Left lung (tissue), 10 donors: ENCODE results near the gene GAS2L1. TPM values are rescaled to one million over a fixed set of nuclear protein-coding genes. Genes with fewer than 3 reads are reported as not detected.

Experiments
- ATAC-seq: fragments of 200-7000 bp; cut with Tn5 transposase; one replicate; pipeline ENCODE4 v1.9.1; 2020; ENCODE audit warnings: moderate library complexity
- DNase-seq, 4 donors: peaks; one replicate each; pipeline ENCODE4 v3.0.0-alpha.2; 2013 to 2020
- H3K27ac ChIP-seq, 2 donors: fragments of 200-600 bp; sonication (generic) in 1 of 2; one replicate each; pipeline versions ENCODE4 v1.5.0 to v1.8.0; 2020 to 2021
- H3K27me3 ChIP-seq, 2 donors: fragments of 200-600 bp; sonication (generic) in 1 of 2; one replicate each; pipeline versions ENCODE4 v1.5.0 to v1.8.0; 2020 to 2021
- H3K36me3 ChIP-seq, 2 donors: fragments of 200-600 bp; sonication (generic) in 1 of 2; one replicate each; pipeline versions ENCODE4 v1.5.0 to v1.8.0; 2020 to 2021
- H3K4me1 ChIP-seq, 2 donors: fragments of 200-600 bp; one replicate each; pipeline ENCODE4 v1.8.0; 2021
- H3K4me3 ChIP-seq, 2 donors: fragments of 200-600 bp; sonication (generic) in 1 of 2; one replicate each; pipeline versions ENCODE4 v1.5.0 to v1.8.0; 2020 to 2021; ENCODE audit warnings: mild to moderate bottlenecking in 1 of 2
- H3K9me3 ChIP-seq, 2 donors: fragments of 200-600 bp; sonication (generic) in 1 of 2; one replicate each; pipeline versions ENCODE4 v1.5.0 to v1.8.0; 2020 to 2021
- CTCF ChIP-seq, 2 donors: fragments of 200-600 bp; sonication (generic) in 1 of 2; IDR thresholded peaks; one replicate each; pipeline versions ENCODE4 v1.5.0 to v1.8.0; 2021; ENCODE audit warnings: antibody characterized with exemption in 2 of 2
- intact Hi-C, 2 donors: fragments of 100-400 bp; cut with DNase I; formaldehyde crosslinking; loops; one replicate each; pipeline versions ENCODE4 v1.11.2 to v1.14.2; 2022
- polyA plus RNA-seq, 6 donors: library from polyadenylated mRNA; unstranded; fragments of 120-200 nt; gene quantifications; one replicate each; pipeline ENCODE4 v1.2.1, GENCODE V29; 2013; ENCODE audit not compliant: insufficient read length in 6 of 6
- total RNA-seq, 2 donors: library from RNA; stranded (reverse); fragmentation: NEBNext Ultra II Directional; extraction: Animal tissue kit (Norgen Biotek cat#: 25700); gene quantifications; one replicate each; pipeline ENCODE4 v1.2.1, GENCODE V29; 2021
- donor health status: DM: no; HTN: yes; CAD: no.
- donor health status: DM: no; HTN: no; CAD: no.

GAS2L1 gene
- total and polyA plus RNA-seq, 8 donors: 5.3 to 32.6 (median 9.1) TPM

- no peak overlapping the region for H3K4me3 ChIP-seq
- H3K4me1 ChIP-seq: no peaks in the 10 kb centered on the region
- H3K36me3 ChIP-seq: peaks cover 0 to 100% of the 10 kb centered on the region in 2 donors
- DNase-seq (peak in 1 of 4 donors; percentile 63), ATAC-seq (no peak)
- intact Hi-C loops: no loop called here
- no peak for TF ChIP-seq CTCF (IDR thresholded peaks at IDR 0.05)
- no peaks in the 10 kb centered on the region for H3K27me3 ChIP-seq
- H3K27ac ChIP-seq: no peak overlapping the region
- no peaks in the 10 kb centered on the region for H3K9me3 ChIP-seq
Measured at GRCh38 chr22:29339381-29340235, 33.2 kb downstream of the GAS2L1 start.

GRCh38 chr22:29340566-29340965 lies 34.1 kb downstream of the GAS2L1 start:
- no peak for TF ChIP-seq CTCF (IDR thresholded peaks at IDR 0.05)
- ATAC-seq (no peak), DNase-seq (peak in 1 of 4 donors; percentile 58)
- no peak overlapping the region for H3K4me3 ChIP-seq
- intact Hi-C loops: no loop called here
- H3K27me3 ChIP-seq: no peaks in the 10 kb centered on the region
- no peaks in the 10 kb centered on the region for H3K9me3 ChIP-seq
- no peaks in the 10 kb centered on the region for H3K4me1 ChIP-seq
- H3K36me3 ChIP-seq: peaks cover 0 to 100% of the 10 kb centered on the region in 2 donors
- no peak overlapping the region for H3K27ac ChIP-seq

GRCh38 chr22:29341056-29341848 lies 34.8 kb downstream of the GAS2L1 start:
- Histone ChIP-seq H3K4me1 (no peaks in the 10 kb centered on the region), H3K4me3 (no peak overlapping the region), H3K9me3 (no peaks in the 10 kb centered on the region), H3K27me3 (no peaks in the 10 kb centered on the region), H3K27ac (no peak overlapping the region), H3K36me3 (peaks cover 0 to 100% of the 10 kb centered on the region in 2 donors)
- no peak for TF ChIP-seq CTCF (IDR thresholded peaks at IDR 0.05)
- DNase-seq (no peak), ATAC-seq (no peak)
- intact Hi-C loops: no loop called here

GRCh38 chr22:29341849-29342127 lies 35.3 kb downstream of the GAS2L1 start:
- H3K36me3 ChIP-seq: peaks cover 0 to 100% of the 10 kb centered on the region in 2 donors

More at GRCh38 chr22:29341849-29342127, 35.3 kb downstream of the GAS2L1 start:
- no peaks in the 10 kb centered on the region for H3K4me1 ChIP-seq
- DNase-seq (no peak), ATAC-seq (no peak)
- no peaks in the 10 kb centered on the region for H3K9me3 ChIP-seq
- intact Hi-C loops: no loop called here
- H3K27ac ChIP-seq: no peak overlapping the region
- no peak overlapping the region for H3K4me3 ChIP-seq
- no peaks in the 10 kb centered on the region for H3K27me3 ChIP-seq
- TF ChIP-seq CTCF (IDR thresholded peaks at IDR 0.05): no peak
